ENCODE data around the gene USP49.

DNA sequence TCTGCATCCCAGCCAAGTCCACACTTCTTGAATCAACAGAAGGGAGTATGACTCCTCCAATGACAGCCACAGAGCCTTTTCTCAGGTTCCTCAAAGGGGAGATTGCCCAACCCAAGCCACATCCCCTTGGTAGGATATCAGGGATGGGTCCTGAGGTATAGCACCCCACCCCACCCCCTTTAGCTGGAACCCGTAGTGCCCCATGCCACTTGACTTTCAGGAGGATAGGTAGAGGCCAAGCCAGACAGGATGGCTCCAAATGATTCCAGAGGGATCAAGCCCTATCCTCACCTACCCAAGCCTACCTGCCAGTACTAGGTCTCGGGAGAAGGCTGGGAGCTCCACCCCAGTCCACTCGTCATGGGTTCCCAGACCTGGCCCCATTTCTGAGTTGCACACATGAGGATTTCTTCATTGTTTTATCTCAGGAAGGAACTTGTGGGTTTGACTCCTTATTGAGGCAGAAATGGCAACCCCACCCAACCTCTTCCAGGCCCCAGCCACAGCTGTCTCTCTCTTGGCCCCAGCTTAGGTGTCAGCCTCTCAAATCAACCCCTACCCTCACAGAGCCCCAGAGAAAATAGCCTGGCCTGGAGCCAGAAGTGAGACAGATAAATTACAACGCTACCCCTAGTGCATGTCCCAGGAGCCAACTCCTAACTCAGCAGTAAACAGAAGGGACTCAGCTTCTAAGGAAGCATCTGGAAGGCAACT lies 42.8 kb upstream of the USP49 start:
- TF ChIP-seq, protein P1, sequence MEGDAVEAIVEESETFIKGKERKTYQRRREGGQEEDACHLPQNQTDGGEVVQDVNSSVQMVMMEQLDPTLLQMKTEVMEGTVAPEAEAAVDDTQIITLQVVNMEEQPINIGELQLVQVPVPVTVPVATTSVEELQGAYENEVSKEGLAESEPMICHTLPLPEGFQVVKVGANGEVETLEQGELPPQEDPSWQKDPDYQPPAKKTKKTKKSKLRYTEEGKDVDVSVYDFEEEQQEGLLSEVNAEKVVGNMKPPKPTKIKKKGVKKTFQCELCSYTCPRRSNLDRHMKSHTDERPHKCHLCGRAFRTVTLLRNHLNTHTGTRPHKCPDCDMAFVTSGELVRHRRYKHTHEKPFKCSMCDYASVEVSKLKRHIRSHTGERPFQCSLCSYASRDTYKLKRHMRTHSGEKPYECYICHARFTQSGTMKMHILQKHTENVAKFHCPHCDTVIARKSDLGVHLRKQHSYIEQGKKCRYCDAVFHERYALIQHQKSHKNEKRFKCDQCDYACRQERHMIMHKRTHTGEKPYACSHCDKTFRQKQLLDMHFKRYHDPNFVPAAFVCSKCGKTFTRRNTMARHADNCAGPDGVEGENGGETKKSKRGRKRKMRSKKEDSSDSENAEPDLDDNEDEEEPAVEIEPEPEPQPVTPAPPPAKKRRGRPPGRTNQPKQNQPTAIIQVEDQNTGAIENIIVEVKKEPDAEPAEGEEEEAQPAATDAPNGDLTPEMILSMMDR (IDR thresholded peaks at IDR 0.05) = no peak
- no peak for TF ChIP-seq ZFX (IDR thresholded peaks at IDR 0.05; ENCODE audit: borderline replicate concordance)

All from 22Rv1 (cell line).